ENCODE measurements around the gene HEXIM1. TPM values are rescaled to one million over a fixed set of nuclear protein-coding genes. Genes with fewer than 3 reads are reported as not detected.

Gene HEXIM1
- total and polyA plus RNA-seq, 5 donors from 2014 or later = 5.9 to 88.0 (median 6.1) TPM

DNA sequence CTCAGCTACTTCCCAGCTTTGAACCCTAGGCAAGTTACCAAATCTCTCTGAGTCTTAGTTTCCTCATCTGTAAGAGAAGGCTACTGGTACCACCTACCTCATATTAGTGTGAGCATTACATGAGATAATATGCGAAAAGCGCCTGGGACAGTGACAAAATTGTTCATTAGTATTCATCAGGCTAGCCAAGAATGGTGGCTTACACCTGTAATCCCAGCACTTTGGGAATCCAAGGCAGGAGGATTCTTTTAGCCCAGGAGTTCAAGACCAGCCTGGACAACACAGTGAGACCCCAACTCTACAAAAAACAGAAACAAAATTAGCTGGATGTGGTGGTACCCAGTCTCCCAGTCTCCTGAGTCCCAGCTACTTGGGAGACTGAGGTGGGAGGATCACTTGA lies 19.3 kb upstream of the HEXIM1 start:
- Histone ChIP-seq H3K4me1 (ENCODE audit: control insufficient read depth, insufficient read depth, low read length, poor library complexity, severe bottlenecking) (peaks cover 12% of the 10 kb centered on the region), H3K27me3 (ENCODE audit: control insufficient read depth, insufficient read depth, low read length) (no peaks in the 10 kb centered on the region), H3K4me3 (ENCODE audit: low read depth, low read length) (no peak overlapping the region), H3K36me3 (ENCODE audit: control insufficient read depth, insufficient read depth, low read length) (no peaks in the 10 kb centered on the region), H3K27ac (ENCODE audit: insufficient read depth, low read length, poor library complexity, severe bottlenecking) (no peak overlapping the region), H3K9me3 (ENCODE audit: control insufficient read depth in 2 of 2, low read length in 2 of 2) (no peaks in the 10 kb centered on the region)
- H3K9me3 Mint-ChIP-seq = no peaks in the 10 kb centered on the region
- H3K27me3 Mint-ChIP-seq = peaks cover 10% of the 10 kb centered on the region
- ATAC-seq (ENCODE audit: low read depth in 2 of 2) (no peak), DNase-seq (no peak)
- peaks cover 0 to 11% (median 6%) of the 10 kb centered on the region in 4 donors for H3K4me1 Mint-ChIP-seq
- no peaks in the 10 kb centered on the region for H3K36me3 Mint-ChIP-seq
- H3K27ac Mint-ChIP-seq = no peak overlapping the region
- H3K4me3 Mint-ChIP-seq = peak overlapping the region in 1 of 4 donors; percentile 85

DNA sequence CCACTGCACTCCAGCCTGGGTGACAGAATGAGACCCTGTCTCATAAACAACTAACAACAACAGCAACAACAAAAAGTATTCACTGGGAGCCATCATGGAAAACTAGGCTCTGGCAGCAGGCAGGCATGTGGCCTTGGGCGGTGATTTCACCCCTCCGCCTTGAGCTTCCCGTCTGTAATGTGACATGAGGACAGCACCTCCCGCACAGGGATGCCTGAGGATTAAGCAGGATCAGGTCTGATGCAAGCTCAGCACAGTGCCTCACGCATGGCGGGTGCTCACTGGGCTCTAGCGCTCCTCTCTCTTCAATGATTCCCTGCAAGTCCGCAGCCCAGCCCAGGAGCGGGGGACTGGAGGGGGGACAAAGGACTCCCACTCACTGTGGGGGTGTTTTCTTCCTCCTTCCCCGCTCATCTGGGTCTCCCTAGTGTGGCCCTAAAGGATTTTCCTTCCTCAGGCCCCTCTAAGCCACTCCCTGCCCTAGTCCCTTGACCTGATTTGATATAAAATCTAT lies 18.8 kb upstream of the HEXIM1 start:
- ATAC-seq (ENCODE audit: low read depth in 2 of 2) = no peak
- no peaks in the 10 kb centered on the region for H3K27me3 ChIP-seq (ENCODE audit: control insufficient read depth, insufficient read depth, low read length)
- Mint-ChIP-seq H3K36me3 (no peaks in the 10 kb centered on the region), H3K9me3 (no peaks in the 10 kb centered on the region), H3K27me3 (peaks cover 10% of the 10 kb centered on the region), H3K4me1 (peaks cover 0 to 11% (median 6%) of the 10 kb centered on the region in 4 donors), H3K4me3 (peak overlapping the region in 2 of 4 donors; percentile 54 to 85), H3K27ac (no peak overlapping the region)
- H3K36me3 ChIP-seq (ENCODE audit: control insufficient read depth, insufficient read depth, low read length) = no peaks in the 10 kb centered on the region
- DNase-seq = no peak
- H3K4me3 ChIP-seq (ENCODE audit: low read depth, low read length) = no peak overlapping the region
- H3K9me3 ChIP-seq (ENCODE audit: control insufficient read depth in 2 of 2, low read length in 2 of 2) = no peaks in the 10 kb centered on the region
- H3K27ac ChIP-seq (ENCODE audit: insufficient read depth, low read length, poor library complexity, severe bottlenecking) = no peak overlapping the region
- peaks cover 11% of the 10 kb centered on the region for H3K4me1 ChIP-seq (ENCODE audit: control insufficient read depth, insufficient read depth, low read length, poor library complexity, severe bottlenecking)

DNA sequence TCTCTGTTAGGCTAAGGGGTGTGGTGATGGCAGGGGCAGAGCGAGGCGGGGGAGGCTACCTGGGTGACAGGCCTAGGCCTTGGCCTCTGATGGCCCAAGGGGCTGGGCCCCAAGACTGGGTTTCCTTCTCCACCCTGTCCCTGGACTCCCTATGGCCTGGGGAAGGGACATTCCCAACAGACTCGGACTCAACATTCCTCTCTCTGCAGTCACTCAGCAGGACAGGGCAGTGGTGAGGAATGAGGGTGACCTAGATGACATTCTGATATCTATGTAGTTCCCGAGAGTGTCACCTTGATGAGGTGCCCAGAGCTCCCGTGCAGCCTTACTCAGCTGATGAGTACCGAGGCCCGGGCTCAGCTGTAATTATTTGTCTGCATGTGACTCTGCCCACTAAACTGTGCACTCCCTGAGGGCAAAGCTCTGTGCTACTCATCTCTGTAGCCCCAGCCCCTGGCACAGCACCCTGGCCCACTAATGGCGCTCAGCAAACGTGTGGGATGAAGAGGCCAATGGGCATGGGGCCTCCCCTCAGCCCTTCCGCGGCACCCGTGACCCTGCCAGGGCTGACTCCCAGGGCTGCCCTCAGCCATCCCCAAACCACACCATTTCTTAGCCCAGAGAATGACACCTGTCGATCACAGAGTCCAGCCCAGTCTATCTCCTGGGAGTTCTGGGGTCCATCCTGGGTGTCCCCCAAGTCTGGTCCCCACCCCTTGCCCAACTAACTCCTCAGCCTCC lies 18.2 kb upstream of the HEXIM1 start:
- Histone ChIP-seq H3K36me3 (ENCODE audit: control insufficient read depth, insufficient read depth, low read length) (no peaks in the 10 kb centered on the region), H3K27ac (ENCODE audit: insufficient read depth, low read length, poor library complexity, severe bottlenecking) (no peak overlapping the region), H3K4me1 (ENCODE audit: control insufficient read depth, insufficient read depth, low read length, poor library complexity, severe bottlenecking) (peaks cover 9% of the 10 kb centered on the region), H3K9me3 (ENCODE audit: control insufficient read depth in 2 of 2, low read length in 2 of 2) (no peaks in the 10 kb centered on the region), H3K27me3 (ENCODE audit: control insufficient read depth, insufficient read depth, low read length) (no peaks in the 10 kb centered on the region), H3K4me3 (ENCODE audit: low read depth, low read length) (no peak overlapping the region)
- ATAC-seq (ENCODE audit: low read depth in 2 of 2) (no peak), DNase-seq (no peak)
- H3K9me3 Mint-ChIP-seq = peaks cover 0 to under 1% (median 0%) of the 10 kb centered on the region in 7 donors
- peaks cover under 1 to 13% (median 6%) of the 10 kb centered on the region in 4 donors for H3K4me1 Mint-ChIP-seq
- H3K27ac Mint-ChIP-seq = no peak overlapping the region
- peaks cover 11% of the 10 kb centered on the region for H3K27me3 Mint-ChIP-seq
- H3K36me3 Mint-ChIP-seq = no peaks in the 10 kb centered on the region
- peak overlapping the region; percentile 21 to 85 (median 62) for H3K4me3 Mint-ChIP-seq

DNA sequence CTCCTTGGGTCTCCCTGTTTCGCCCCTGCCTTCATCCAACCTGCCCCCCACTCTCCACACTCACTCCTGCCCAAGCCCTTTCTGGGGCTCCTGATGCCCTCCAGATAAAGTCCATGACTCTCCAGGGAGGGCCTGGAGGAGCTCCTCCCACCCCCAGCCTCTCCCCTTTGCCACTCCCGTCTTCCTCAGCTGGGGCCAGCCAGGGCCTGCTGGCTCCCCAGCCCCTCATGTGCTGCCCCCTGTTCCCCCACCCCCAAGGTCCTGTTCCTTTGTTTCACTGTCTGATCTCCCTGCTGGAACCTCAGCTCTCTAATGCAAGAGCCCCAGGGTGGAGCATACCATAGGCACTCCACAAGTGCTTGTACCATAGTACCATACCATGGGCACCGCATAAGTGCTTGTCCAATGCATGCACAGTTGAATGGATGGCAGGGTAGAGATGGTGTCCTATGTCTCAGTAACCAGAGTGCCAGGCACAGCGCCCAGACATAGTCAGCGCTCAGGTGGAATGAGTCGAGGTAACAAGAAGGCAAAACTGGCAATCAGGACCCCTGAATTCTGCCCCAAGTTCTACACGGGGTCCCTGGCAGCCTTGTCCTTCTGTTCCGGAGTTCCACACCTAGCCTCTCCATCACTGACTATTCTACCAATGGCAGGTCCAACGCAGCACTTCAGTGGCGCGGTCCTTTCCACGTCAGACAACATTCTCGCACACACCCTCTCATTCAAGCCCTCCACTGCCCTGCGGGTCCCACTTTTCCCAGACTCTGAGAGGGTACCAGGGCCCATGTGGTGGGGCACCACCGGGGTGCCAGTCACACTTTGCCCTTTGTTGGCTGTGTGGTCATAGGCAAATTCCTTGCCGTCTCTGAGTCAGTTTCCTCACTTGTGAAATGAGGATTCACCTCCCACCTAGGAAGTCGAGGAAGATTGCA lies 17.3 kb upstream of the HEXIM1 start:
- no peak for DNase-seq

DNA sequence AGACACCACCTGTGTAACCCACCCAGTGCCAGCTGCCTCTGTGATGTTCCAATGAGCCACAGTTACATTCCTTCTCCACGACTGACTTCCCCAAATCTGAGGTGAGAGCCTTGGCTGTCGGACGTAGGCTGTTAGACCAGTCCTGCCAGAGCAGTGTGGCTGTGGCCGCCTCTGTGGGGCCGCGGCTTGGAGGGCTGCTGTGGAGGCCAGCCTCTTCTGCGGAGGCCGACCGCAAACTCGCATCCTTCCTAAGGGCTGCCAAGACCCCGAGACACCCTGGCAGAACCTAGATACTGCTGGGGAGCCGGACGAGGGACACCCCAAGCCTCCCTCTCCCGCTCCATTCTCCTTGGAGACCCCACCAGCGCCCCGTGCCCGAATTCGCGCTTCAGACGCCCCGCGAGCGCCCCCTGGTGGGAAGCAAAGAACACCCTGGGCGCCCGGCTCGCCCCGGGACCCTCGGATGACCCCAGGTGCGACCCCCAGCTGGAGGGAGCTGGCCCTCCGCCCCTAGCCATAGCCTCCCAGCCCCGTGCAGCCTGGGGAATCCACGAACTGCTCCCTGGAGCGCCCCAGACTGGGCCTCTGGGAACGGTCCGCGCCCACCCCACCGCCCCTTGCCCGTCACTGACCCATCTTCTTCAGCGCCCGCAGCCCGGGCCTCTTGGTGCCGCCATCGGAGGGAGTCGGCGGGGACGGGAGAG lies 16.5 kb upstream of the HEXIM1 start:
- peak overlapping the region in 1 of 3 donors; percentile 73 for H3K27ac Mint-ChIP-seq

More for the DNA sequence above, 17.3 kb upstream of the HEXIM1 start:
- Histone ChIP-seq H3K9me3 (ENCODE audit: control insufficient read depth in 2 of 2, low read length in 2 of 2) (no peaks in the 10 kb centered on the region), H3K4me1 (ENCODE audit: control insufficient read depth, insufficient read depth, low read length, poor library complexity, severe bottlenecking) (peaks cover 13% of the 10 kb centered on the region), H3K4me3 (ENCODE audit: low read depth, low read length) (no peak overlapping the region), H3K27ac (ENCODE audit: insufficient read depth, low read length, poor library complexity, severe bottlenecking) (no peak overlapping the region), H3K36me3 (ENCODE audit: control insufficient read depth, insufficient read depth, low read length) (no peaks in the 10 kb centered on the region), H3K27me3 (ENCODE audit: control insufficient read depth, insufficient read depth, low read length) (no peaks in the 10 kb centered on the region)
- Mint-ChIP-seq H3K27me3 (peaks cover 14% of the 10 kb centered on the region), H3K27ac (peak overlapping the region in 1 of 3 donors; percentile 73), H3K4me3 (peak overlapping the region; percentile 75 to 85 (median 80)), H3K9me3 (peaks cover 0 to 1% (median 0%) of the 10 kb centered on the region in 7 donors), H3K36me3 (no peaks in the 10 kb centered on the region), H3K4me1 (peaks cover 5 to 18% (median 11%) of the 10 kb centered on the region in 4 donors)
- ATAC-seq (ENCODE audit: low read depth in 2 of 2) = no peak

DNA sequence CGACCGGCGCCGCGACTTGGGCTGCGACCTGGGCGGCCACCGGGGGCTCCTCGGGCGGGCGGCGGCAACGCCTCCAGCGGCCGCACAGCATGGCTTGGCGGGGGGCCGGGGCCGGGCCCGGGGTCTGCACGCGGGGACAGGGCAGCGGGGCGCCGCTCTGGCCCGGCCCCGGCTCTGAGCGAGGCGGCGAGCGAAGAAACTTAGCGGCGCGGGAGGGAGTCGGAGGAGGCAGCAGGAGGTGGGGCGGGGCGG lies 16.0 kb upstream of the HEXIM1 start, which contains the start of gene PLCD3:
PLCD3 (minus strand) TSS at position 196 of the 252 bp plus-strand sequence; CDS start at position 91, 105 bp downstream.
- H3K9me3 Mint-ChIP-seq = peaks cover 0 to 1% (median 0%) of the 10 kb centered on the region in 7 donors
- H3K27me3 Mint-ChIP-seq = peaks cover 14% of the 10 kb centered on the region
- H3K4me1 Mint-ChIP-seq = peaks cover 5 to 24% (median 15%) of the 10 kb centered on the region in 4 donors
- Histone ChIP-seq H3K9me3 (ENCODE audit: control insufficient read depth in 2 of 2, low read length in 2 of 2) (no peaks in the 10 kb centered on the region), H3K4me3 (ENCODE audit: low read depth, low read length) (peak within 1 kb of the TSS; percentile 57), H3K27ac (ENCODE audit: insufficient read depth, low read length, poor library complexity, severe bottlenecking) (peak within 1 kb of the TSS; percentile 91), H3K4me1 (ENCODE audit: control insufficient read depth, insufficient read depth, low read length, poor library complexity, severe bottlenecking) (peaks cover 22% of the 10 kb centered on the region), H3K36me3 (ENCODE audit: control insufficient read depth, insufficient read depth, low read length) (no peaks in the 10 kb centered on the region), H3K27me3 (ENCODE audit: control insufficient read depth, insufficient read depth, low read length) (no peaks in the 10 kb centered on the region)
- peak within 1 kb of the TSS in 2 of 3 donors; percentile 94 to 95 for H3K27ac Mint-ChIP-seq
- ATAC-seq (ENCODE audit: low read depth in 2 of 2) (peak; percentile 29 to 30), DNase-seq (no peak)
- no peaks in the 10 kb centered on the region for H3K36me3 Mint-ChIP-seq
- H3K4me3 Mint-ChIP-seq = peak within 1 kb of the TSS; percentile 93 to 98 (median 94)

More for the DNA sequence above, 16.5 kb upstream of the HEXIM1 start:
- peak overlapping the region; percentile 91 for H3K27ac ChIP-seq (ENCODE audit: insufficient read depth, low read length, poor library complexity, severe bottlenecking)
- no peak overlapping the region for H3K4me3 ChIP-seq (ENCODE audit: low read depth, low read length)
- H3K27me3 ChIP-seq (ENCODE audit: control insufficient read depth, insufficient read depth, low read length) = no peaks in the 10 kb centered on the region
- Mint-ChIP-seq H3K9me3 (peaks cover 0 to 1% (median 0%) of the 10 kb centered on the region in 7 donors), H3K36me3 (no peaks in the 10 kb centered on the region), H3K4me1 (peaks cover 5 to 24% (median 15%) of the 10 kb centered on the region in 4 donors), H3K4me3 (peak overlapping the region; percentile 75 to 85 (median 80)), H3K27me3 (peaks cover 14% of the 10 kb centered on the region)
- H3K36me3 ChIP-seq (ENCODE audit: control insufficient read depth, insufficient read depth, low read length) = no peaks in the 10 kb centered on the region
- ATAC-seq (ENCODE audit: low read depth in 2 of 2) (no peak), DNase-seq (peak; percentile 30 to 36 (median 33))
- H3K9me3 ChIP-seq (ENCODE audit: control insufficient read depth in 2 of 2, low read length in 2 of 2) = no peaks in the 10 kb centered on the region
- peaks cover 21% of the 10 kb centered on the region for H3K4me1 ChIP-seq (ENCODE audit: control insufficient read depth, insufficient read depth, low read length, poor library complexity, severe bottlenecking)
